HG02973 (cell line): ENCODE results near the gene KLRF1.

Experiments used
- ATAC-seq: cut with Tn5 transposase; IDR thresholded peaks from one replicate; pipeline ENCODE4 v1.9.1; 2021; ENCODE audit warnings: moderate library complexity; ENCODE audit not compliant: unreplicated experiment

KLRF1 gene, protein sequence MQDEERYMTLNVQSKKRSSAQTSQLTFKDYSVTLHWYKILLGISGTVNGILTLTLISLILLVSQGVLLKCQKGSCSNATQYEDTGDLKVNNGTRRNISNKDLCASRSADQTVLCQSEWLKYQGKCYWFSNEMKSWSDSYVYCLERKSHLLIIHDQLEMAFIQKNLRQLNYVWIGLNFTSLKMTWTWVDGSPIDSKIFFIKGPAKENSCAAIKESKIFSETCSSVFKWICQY

GRCh38 chr12:9827209-9827888 is at the start of gene KLRF1:
TSS of gene KLRF1 (plus strand) at chr12:9827481. CDS start at chr12:9827545, 64 bp downstream.
- no peak for ATAC-seq

GRCh38 chr12:9779209-9779608 is 48.1 kb upstream of the KLRF1 start:
- ATAC-seq: no peak

DNA sequence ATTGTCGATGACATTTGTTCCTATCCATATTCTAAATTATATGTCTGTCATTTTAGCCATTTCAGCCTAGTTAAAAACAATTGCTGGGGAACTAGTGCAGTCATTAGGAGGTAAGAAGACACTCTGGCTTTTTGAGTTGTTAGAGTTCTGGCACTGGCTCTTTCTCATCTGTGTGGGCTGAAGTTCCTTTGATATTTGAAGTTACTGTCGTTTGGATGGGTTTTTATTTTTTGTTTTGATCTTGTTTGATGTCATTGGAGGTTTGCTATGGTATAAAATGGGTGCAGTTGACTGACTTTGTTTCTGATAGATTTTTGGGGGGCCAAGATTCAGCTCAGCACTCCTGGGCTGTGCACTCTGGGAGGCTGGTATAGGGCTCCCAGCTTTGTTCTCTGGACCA is 45.9 kb upstream of the KLRF1 start:
- ATAC-seq: no peak

GRCh38 chr12:9782547-9783382 is 44.5 kb upstream of the KLRF1 start:
- no peak for ATAC-seq

GRCh38 chr12:9784326-9784725 is 43.0 kb upstream of the KLRF1 start:
- no peak for ATAC-seq

GRCh38 chr12:9784816-9785215 is 42.5 kb upstream of the KLRF1 start:
- ATAC-seq: no peak

- no peak for ATAC-seq
Observed at GRCh38 chr12:9786726-9787717, 40.3 kb upstream of the KLRF1 start.

DNA sequence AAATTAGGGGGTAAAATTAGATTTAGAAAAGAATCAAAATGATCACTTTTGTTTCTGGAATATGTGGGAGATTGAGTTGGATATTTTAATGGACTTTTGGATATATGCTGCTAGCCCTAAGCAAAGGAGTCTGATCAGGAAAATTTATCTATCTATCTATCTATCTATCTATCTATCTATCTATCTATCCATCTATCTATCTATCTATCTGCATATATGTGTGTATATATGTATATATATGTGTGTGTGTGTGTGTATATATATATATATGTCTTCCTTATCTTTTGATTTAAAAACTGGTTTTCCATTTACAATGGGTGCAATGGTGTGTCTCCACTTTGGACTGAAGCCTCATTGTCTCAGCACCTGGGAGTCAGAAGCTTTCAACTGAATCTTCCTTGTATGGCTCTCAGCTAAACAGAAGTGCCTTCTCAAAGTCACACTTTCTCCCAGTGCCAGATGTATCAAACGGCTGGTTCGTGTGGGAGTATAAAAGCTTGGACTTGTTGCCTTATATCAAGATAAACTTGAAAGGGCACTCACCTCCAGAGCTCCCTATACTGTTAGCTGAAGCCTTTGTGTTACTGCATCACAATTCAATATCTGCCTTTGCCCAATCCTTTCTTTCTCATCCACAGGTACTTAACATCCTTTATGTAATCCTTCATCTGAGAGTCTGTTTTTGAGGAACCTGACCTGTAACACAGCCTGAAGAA is 34.9 kb upstream of the KLRF1 start:
- ATAC-seq: no peak

GRCh38 chr12:9792961-9793617 is 34.2 kb upstream of the KLRF1 start:
- no peak for ATAC-seq

GRCh38 chr12:9793779-9794395 is 33.4 kb upstream of the KLRF1 start:
- ATAC-seq: no peak

- ATAC-seq: no peak
Observed at GRCh38 chr12:9794484-9795093, 32.7 kb upstream of the KLRF1 start.

DNA sequence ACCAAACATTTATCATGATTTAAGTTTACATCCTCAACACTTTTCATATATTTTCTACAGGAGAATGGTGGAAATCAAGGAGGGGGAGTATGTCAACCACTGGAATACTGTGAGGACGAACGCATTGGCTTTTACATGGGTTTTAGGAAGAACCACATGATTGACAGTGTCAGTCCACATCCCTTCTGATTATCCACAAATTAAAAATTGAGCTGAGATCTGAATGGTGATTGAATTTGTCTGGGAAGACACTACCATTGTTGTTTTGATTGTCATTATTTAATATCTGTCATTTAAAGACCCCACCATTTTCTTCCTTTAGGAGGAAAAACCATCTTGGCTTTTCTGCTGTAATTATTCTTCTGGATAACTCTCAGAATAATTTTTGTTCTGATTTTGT is 31.3 kb upstream of the KLRF1 start:
- ATAC-seq: no peak

DNA sequence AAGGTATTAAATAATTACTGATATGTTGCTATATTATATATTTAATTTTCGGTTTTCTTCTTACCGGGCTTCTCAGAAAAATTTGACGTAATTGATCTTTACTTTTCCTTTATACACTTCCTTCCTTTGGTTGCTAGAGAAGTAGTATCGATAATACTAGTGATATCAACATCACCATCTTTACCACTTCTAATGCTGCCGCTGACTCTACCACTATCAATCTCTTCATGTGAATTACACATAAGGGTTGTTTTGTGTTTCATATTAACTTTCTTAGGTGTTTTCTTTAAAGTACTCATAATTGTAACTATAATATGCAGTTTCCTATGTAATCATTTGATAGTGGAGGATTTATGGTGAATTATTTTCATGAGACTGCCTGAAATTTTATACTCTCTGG is 30.9 kb upstream of the KLRF1 start:
- no peak for ATAC-seq

DNA sequence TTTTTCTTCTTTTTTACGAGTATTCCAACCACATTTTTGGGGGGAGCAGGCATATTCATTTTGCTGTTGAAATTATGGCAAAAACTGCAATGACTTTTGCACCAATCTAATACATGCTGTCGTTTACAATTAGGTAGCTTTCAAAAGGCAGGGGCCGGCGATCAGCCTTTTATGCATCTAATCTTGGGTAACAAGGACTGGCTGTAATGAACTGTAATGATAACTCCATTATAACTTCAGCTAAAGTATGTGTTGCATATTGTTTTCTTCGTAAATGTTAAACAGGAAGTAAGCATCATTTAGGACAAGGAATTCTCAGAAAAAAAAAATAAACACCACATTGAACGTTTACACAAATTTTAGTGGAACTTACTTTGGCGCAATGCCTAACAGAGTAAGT is 30.3 kb upstream of the KLRF1 start:
- ATAC-seq: no peak

DNA sequence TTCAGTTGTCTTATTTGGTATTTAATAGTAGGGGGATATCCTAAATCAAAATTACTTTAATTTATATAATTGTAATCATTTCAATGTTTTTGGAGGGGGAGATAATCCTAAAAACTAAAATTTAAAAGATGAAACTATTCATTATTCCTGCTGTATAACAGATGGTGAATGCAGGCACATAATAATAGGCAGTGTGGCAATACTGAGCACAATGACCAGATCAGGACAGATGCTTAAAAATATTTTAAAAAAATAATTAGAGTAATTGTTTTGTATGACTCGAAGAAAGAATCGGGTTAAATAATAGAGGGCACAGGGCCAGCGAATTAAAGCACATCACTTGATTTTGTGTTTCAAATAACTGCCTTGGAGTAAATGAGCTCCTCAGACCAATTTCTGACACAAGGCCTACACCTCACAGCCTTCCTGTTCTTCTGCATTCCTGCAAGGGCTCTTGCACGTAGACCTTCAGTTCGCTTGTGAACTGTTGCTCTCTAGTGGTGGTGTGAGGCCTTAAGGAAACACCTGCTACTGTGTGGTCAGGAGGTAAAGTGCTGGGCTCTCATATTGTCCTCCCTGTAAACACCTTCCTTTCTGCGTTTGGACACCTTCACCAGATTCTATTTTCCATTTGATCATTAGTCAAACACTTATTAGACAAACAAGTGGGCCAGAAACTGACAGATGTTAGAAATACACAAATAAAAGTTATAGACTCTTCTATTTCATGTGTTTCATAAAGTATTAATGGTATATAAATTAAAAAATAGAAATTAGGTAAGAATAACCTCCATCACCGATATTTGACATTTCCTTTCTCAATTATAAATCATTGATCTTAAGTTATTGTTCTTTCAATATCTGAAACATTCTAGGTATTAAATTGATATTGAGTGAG is 29.3 kb upstream of the KLRF1 start:
- ATAC-seq: peak; percentile 86

DNA sequence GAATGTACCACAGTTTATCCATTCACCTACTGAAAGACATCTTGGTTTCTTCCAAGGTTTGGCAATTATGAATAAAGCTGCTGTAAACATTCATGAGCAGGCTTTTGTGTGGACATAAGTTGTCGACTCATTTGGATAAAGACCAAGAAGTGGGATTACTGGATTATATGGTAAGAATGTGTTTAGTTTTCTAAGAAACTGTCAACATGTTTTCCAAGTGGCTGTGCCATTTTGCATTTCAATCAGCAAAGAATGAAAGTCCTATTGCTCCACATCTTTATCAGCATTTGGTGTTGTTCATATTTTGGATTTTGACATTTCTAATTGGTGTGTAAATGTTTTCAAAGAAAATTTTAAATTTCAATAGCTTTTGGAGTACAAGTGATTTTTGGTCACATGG is 27.3 kb upstream of the KLRF1 start:
- ATAC-seq: no peak

- ATAC-seq: no peak
Observed at GRCh38 chr12:9805883-9806282, 21.4 kb upstream of the KLRF1 start.

DNA sequence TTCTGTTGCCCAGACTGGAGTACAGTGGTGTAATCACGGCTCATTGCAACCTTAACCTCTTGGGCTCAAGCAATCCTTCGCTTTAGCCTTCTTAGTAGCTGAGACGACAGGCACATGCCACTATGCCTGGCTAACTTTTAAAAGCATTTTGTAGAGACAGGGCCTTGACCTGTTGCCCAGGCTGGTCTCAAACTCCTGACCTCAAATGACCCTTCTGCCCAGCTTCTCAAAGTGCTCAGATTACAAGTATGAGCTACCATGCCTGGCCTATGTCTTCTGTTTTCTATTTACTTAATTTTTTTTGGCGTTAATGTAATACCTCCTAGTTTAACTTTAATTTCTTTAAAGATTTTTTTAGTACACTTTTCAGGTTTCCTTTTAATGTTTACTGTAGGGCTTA is 20.6 kb upstream of the KLRF1 start:
- no peak for ATAC-seq
